Vagina (tissue), 2 donors: ENCODE data around the gene ATP5PD. TPM values are rescaled to one million over a fixed set of nuclear protein-coding genes. Genes with fewer than 3 reads are reported as not detected.

Experiments used
- DNase-seq, 2 donors: peaks; one replicate each; pipeline ENCODE4 v3.0.0-alpha.2; 2017; ENCODE audit errors: extremely low spot score in 2 of 2
- H3K27ac ChIP-seq: fragments of 200-600 bp; sonication (generic); one replicate; pipeline ENCODE4 v1.5.1; 2019
- H3K27me3 ChIP-seq: fragments of 200-600 bp; sonication (generic); one replicate; pipeline ENCODE4 v1.5.1; 2019
- H3K36me3 ChIP-seq, 2 donors: fragments of 200-600 bp; sonication (generic); one replicate each; pipeline ENCODE4 v1.5.1; 2017 to 2019
- H3K4me1 ChIP-seq: fragments of 200-600 bp; sonication (generic); one replicate; pipeline ENCODE4 v1.5.1; 2019
- H3K4me3 ChIP-seq, 2 donors: fragments of 200-600 bp; sonication (generic); 1 replicate in 1 of 2; 2 replicates in 1 of 2; pipeline ENCODE4 v1.5.1; 2016 to 2019
- H3K9me3 ChIP-seq: fragments of 200-600 bp; sonication (generic); one replicate; pipeline ENCODE4 v1.5.1; 2019
- POLR2A ChIP-seq, 2 donors: fragments of 450-650 bp; IDR thresholded peaks; one replicate each; pipeline ENCODE4 v1.6.1; 2017; ENCODE audit warnings: antibody characterized with exemption in 2 of 2, mild to moderate bottlenecking in 2 of 2, moderate library complexity in 2 of 2
- POLR2AphosphoS5 ChIP-seq, 2 donors: sonication (generic); formaldehyde crosslinking; IDR thresholded peaks; one replicate each; pipeline ENCODE4 v1.9.0; 2017; ENCODE audit warnings: antibody characterized with exemption in 2 of 2, mild to moderate bottlenecking in 2 of 2, low read depth in 1 of 2; ENCODE audit not compliant: insufficient read depth in 1 of 2
- intact Hi-C: fragments of 100-400 bp; cut with DNase I; formaldehyde crosslinking; loops from one replicate; pipeline ENCODE4 v1.15.1; 2023
- total RNA-seq: library from RNA; depleted of rRNA; stranded (reverse); fragments of >200 nt; gene quantifications from one replicate; pipeline ENCODE4 v1.2.3, GENCODE V29; 2016
- TF ChIP-seq, protein P1 (sequence below), 3 experiments: fragments of 450-650 bp in 2 of 3; fragments of 200-600 bp in 1 of 3; sonication (generic) in 1 of 3; IDR thresholded peaks; one replicate each; pipeline ENCODE4 v1.5.1; 2017 to 2019; ENCODE audit warnings: antibody characterized with exemption in 3 of 3, mild to moderate bottlenecking in 2 of 3, moderate library complexity in 2 of 3

ATP5PD gene
- 149 TPM for total RNA-seq

DNA sequence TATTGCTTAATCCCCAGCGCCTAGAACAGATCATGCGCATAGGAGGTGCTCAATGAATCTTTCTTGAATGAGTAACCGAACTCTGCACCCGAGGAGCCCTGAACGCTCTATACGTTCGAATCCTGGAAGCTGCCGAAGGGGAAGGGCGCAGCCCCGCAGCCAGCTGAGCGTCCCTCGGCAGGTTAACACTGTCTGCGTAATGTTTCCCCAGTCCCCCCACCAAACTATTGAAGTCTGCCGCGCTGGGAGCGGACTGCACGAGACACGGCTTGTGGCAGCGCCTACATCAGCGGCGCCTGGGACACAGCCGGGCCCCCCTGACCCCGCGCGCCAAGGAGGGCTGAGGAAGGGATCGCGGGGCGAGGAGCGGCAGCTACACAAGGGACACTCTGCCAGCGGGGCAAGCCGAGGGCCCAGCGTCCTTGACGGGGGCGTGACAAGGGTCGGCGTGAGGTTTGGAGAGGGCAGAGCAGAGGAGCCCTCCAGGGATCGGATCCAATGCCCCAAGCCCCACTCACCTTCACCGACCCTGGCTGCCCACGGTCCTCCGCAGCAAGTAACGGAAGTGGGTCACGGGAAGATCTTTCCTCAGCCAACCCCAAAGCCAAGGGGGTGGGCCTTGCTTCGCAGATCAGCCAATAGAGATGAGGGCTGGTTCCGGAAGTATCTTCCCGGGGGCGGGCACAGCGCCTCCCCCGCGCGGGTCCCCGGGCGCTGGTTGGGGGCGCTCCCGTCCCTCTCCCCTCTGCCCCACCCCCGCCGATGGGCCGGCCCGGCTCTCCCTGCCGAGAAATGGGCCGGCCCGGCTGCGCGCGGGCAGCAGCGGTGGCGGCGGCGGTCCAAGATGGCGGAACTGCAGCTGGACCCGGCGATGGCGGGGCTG is at the start of gene ATP5PD, which contains the start of gene KCTD2:
TSS of gene ATP5PD (minus strand) at position 563 of the 883 bp plus-strand sequence. CDS start 4,319 bp downstream, outside the sequence.
TSS of gene KCTD2 (plus strand) at position 819 of the 883 bp plus-strand sequence. CDS start at position 845, 26 bp downstream.
- peak in 1 of 2 donors; percentile 97 for DNase-seq
- peak within 1 kb of the TSS; percentile 95 for H3K27ac ChIP-seq
- no peaks in the 10 kb centered on the region for H3K27me3 ChIP-seq
- H3K4me1 ChIP-seq: peaks cover 36% of the 10 kb centered on the region
- H3K9me3 ChIP-seq: no peaks in the 10 kb centered on the region
- TF ChIP-seq POLR2AphosphoS5 (IDR thresholded peaks at IDR 0.05; ENCODE audit: insufficient read depth in 1 of 2, low read depth in 1 of 2): peak; percentile 80 to 99
- peak in 1 of 2 donors; percentile 87 for TF ChIP-seq POLR2A (IDR thresholded peaks at IDR 0.05)
- TF ChIP-seq, protein P1, sequence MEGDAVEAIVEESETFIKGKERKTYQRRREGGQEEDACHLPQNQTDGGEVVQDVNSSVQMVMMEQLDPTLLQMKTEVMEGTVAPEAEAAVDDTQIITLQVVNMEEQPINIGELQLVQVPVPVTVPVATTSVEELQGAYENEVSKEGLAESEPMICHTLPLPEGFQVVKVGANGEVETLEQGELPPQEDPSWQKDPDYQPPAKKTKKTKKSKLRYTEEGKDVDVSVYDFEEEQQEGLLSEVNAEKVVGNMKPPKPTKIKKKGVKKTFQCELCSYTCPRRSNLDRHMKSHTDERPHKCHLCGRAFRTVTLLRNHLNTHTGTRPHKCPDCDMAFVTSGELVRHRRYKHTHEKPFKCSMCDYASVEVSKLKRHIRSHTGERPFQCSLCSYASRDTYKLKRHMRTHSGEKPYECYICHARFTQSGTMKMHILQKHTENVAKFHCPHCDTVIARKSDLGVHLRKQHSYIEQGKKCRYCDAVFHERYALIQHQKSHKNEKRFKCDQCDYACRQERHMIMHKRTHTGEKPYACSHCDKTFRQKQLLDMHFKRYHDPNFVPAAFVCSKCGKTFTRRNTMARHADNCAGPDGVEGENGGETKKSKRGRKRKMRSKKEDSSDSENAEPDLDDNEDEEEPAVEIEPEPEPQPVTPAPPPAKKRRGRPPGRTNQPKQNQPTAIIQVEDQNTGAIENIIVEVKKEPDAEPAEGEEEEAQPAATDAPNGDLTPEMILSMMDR (IDR thresholded peaks at IDR 0.05): no peak
- H3K36me3 ChIP-seq: peaks cover 0 to 18% of the 10 kb centered on the region in 2 donors
- intact Hi-C loops: no loop called here
- peak within 1 kb of the TSS; percentile 84 to 90 for H3K4me3 ChIP-seq

DNA sequence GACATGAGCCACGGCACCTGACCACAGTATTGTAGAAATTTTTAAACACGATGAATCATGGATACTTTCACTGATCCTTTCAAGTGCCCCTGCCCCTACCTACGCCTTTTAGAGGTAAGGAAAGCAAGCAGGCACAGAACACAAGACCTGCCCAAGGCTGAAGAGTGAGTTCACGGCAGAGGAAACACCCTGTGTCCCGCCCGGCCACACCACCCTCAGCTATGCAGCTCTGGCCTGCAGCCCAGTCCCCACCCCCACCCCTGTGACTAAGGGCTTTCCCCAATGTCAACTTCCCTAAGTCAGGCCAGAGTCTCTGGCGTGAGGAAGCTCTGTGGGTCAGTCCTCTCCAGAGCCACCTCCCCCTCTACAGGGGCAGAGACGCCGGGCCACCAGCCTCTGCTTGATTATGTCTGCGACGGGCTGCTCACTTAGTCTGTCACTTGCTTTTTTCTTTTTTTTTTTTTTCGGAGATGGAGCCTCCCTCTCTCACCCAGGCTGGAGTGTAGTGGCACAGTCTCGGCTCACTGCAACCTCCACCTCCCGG is 49.4 kb upstream of the ATP5PD start:
- intact Hi-C loops: no loop called here
- no peaks in the 10 kb centered on the region for H3K9me3 ChIP-seq
- DNase-seq: no peak
- peak overlapping the region; percentile 23 for H3K27ac ChIP-seq
- H3K4me1 ChIP-seq: peaks cover 42% of the 10 kb centered on the region
- no peaks in the 10 kb centered on the region for H3K27me3 ChIP-seq
- TF ChIP-seq, protein P1 (IDR thresholded peaks at IDR 0.05): no peak
- TF ChIP-seq POLR2AphosphoS5 (IDR thresholded peaks at IDR 0.05; ENCODE audit: insufficient read depth in 1 of 2, low read depth in 1 of 2) (peak in 1 of 2 donors; percentile 70), POLR2A (IDR thresholded peaks at IDR 0.05) (no peak)
- peaks cover 0 to 13% of the 10 kb centered on the region in 2 donors for H3K36me3 ChIP-seq
- no peak overlapping the region for H3K4me3 ChIP-seq

DNA sequence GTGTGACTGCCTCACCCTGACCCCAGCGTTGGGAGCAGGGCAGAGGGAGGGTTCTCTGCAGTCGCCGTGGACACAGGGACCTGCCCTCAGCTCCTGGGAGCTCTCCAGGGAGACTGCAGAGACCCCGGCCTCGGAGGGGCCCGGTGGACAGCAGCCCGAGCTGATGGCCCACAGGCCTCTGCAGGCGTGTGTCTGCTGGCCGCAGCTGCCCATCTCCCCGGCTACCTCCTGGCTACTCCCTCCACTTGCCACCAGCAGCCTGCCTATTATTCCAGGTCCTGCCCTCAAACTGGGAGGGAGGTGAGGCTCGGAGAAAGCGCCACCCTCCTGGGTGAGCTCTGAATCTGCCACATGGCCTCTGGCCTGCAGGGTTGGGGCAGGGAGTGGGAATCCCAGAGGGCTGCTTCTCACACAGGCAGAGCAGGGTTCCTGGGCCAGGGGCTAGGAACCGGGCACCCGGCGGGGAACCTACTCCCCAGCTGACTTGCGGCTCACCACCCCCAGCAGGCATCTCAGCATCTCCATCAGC is 48.2 kb upstream of the ATP5PD start:
- Histone ChIP-seq H3K9me3 (no peaks in the 10 kb centered on the region), H3K36me3 (peaks cover 0 to 6% of the 10 kb centered on the region in 2 donors), H3K4me3 (no peak overlapping the region), H3K27me3 (no peaks in the 10 kb centered on the region), H3K27ac (no peak overlapping the region), H3K4me1 (peaks cover 52% of the 10 kb centered on the region)
- no peak for DNase-seq
- TF ChIP-seq POLR2A (IDR thresholded peaks at IDR 0.05) (no peak), POLR2AphosphoS5 (IDR thresholded peaks at IDR 0.05; ENCODE audit: insufficient read depth in 1 of 2, low read depth in 1 of 2) (no peak)
- TF ChIP-seq, protein P1 (IDR thresholded peaks at IDR 0.05): no peak
- intact Hi-C loops: no loop called here

DNA sequence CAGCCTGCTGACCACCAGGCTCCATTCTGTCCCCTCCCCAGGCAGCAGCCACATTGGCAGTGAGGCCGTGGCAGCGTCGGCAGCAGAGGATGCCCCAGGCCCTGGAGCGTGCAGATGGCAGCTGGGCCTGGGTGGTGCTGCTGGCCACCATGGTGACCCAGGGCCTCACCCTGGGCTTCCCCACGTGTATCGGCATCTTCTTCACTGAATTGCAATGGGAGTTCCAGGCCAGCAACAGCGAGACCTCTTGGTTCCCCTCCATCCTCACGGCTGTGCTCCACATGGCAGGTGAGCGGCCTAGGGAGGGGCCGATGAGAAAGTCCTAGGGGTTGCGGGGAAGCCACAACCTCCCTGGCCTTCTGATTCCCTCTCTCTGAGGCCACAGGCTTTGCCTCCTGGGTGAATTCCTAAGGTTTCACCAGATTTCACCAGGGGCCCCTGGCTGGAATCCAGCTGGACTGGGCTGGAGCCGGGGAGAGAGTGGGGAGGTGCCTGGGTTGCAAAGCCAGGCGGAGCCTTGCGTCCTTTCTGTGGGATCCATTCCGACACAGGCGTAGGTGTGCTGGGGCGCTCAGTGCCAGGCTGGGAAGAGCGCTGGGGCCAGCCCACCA is 46.9 kb upstream of the ATP5PD start:
- H3K27ac ChIP-seq: no peak overlapping the region
- no peaks in the 10 kb centered on the region for H3K9me3 ChIP-seq
- no peaks in the 10 kb centered on the region for H3K27me3 ChIP-seq
- peaks cover 65% of the 10 kb centered on the region for H3K4me1 ChIP-seq
- TF ChIP-seq POLR2A (IDR thresholded peaks at IDR 0.05) (no peak), POLR2AphosphoS5 (IDR thresholded peaks at IDR 0.05; ENCODE audit: insufficient read depth in 1 of 2, low read depth in 1 of 2) (no peak)
- TF ChIP-seq, protein P1 (IDR thresholded peaks at IDR 0.05): no peak
- H3K36me3 ChIP-seq: no peaks in the 10 kb centered on the region
- intact Hi-C loops: no loop called here
- H3K4me3 ChIP-seq: no peak overlapping the region
- DNase-seq: no peak
